DND-41 (cell line): ENCODE measurements around the gene NUAK1.

Experiments
- ATAC-seq: fragments of 200-7000 bp; cut with Tn5 transposase; 3 replicates; pipeline ENCODE4 v1.9.1; 2021; ENCODE audit warnings: low read depth; ENCODE audit not compliant: insufficient read depth
- DNase-seq: peaks from one replicate; pipeline ENCODE4 v3.0.0-alpha.2; 2020
- H2AFZ ChIP-seq: 2 replicates; pipeline ENCODE4 v1.6.0; 2012; ENCODE audit warnings: low read depth, low read length
- H3K27ac ChIP-seq: 2 replicates; pipeline ENCODE4 v1.5.1; 2012; ENCODE audit warnings: low read length, inconsistent platforms
- H3K27me3 ChIP-seq: fragments of 200-600 bp; sonication (generic); 2 replicates; pipeline ENCODE4 v1.6.0; 2012; ENCODE audit warnings: low read length, mild to moderate bottlenecking, inconsistent platforms; ENCODE audit not compliant: insufficient read depth, poor library complexity
- H3K36me3 ChIP-seq: 2 replicates; pipeline ENCODE4 v1.5.1; 2012; ENCODE audit warnings: low read length, inconsistent platforms; ENCODE audit not compliant: insufficient read depth
- H3K4me1 ChIP-seq: 2 replicates; pipeline ENCODE4 v1.5.1; 2012; ENCODE audit warnings: mild to moderate bottlenecking, low read length; ENCODE audit not compliant: insufficient read depth
- H3K4me2 ChIP-seq: 2 replicates; pipeline ENCODE4 v1.6.0; 2012; ENCODE audit warnings: mild to moderate bottlenecking, moderate library complexity, low read length, inconsistent platforms; ENCODE audit not compliant: insufficient read depth
- H3K4me3 ChIP-seq, 2 experiments: fragments of 200-600 bp in 1 of 2; shearing (Covaris generic) in 1 of 2; 2 replicates each; pipeline ENCODE4 v1.5.1; 2012 to 2016; ENCODE audit warnings: inconsistent platforms in 2 of 2, low read length in 2 of 2, mild to moderate bottlenecking in 2 of 2, low read depth in 1 of 2, moderate library complexity in 1 of 2
- H3K79me2 ChIP-seq: 2 replicates; pipeline ENCODE4 v1.6.0; 2012; ENCODE audit warnings: low read length, inconsistent platforms; ENCODE audit not compliant: insufficient read depth
- H3K9ac ChIP-seq: 2 replicates; pipeline ENCODE4 v1.6.0; 2012; ENCODE audit warnings: low read depth, mild to moderate bottlenecking, inconsistent platforms, low read length, moderate library complexity
- H3K9me3 ChIP-seq: 2 replicates; pipeline ENCODE4 v1.5.1; 2012; ENCODE audit warnings: low read length, moderate library complexity, mild to moderate bottlenecking, inconsistent platforms; ENCODE audit not compliant: insufficient read depth, severe bottlenecking
- H4K20me1 ChIP-seq: 2 replicates; pipeline ENCODE4 v1.6.0; 2012; ENCODE audit warnings: low read length; ENCODE audit not compliant: insufficient read depth
- EZH2 ChIP-seq: IDR thresholded peaks from 3 replicates; pipeline ENCODE4 v1.6.1; 2012; ENCODE audit warnings: borderline replicate concordance, low read depth, mild to moderate bottlenecking, moderate library complexity, low read length, inconsistent platforms; ENCODE audit not compliant: severe bottlenecking
- TF ChIP-seq, protein P1 (sequence below): IDR thresholded peaks from 2 replicates; pipeline ENCODE4 v1.5.1; 2012; ENCODE audit warnings: borderline replicate concordance, low read length, moderate library complexity, mild to moderate bottlenecking; ENCODE audit not compliant: poor library complexity, severe bottlenecking; ENCODE audit errors: extremely low read depth

NUAK1 gene

GRCh38 chr12:106179086-106179485, 40.3 kb upstream of the NUAK1 start:
- ATAC-seq (no peak), DNase-seq (no peak)
- no peaks in the 10 kb centered on the region for H3K79me2 ChIP-seq
- no peaks in the 10 kb centered on the region for H3K4me1 ChIP-seq
- no peak overlapping the region for H3K27ac ChIP-seq
- peaks cover 4% of the 10 kb centered on the region for H3K27me3 ChIP-seq
- no peak overlapping the region for H3K9ac ChIP-seq
- H2AFZ ChIP-seq: no peak overlapping the region
- H3K9me3 ChIP-seq: no peaks in the 10 kb centered on the region
- no peaks in the 10 kb centered on the region for H4K20me1 ChIP-seq
- H3K4me3 ChIP-seq: no peak overlapping the region
- no peak overlapping the region for H3K4me2 ChIP-seq
- H3K36me3 ChIP-seq: no peaks in the 10 kb centered on the region
- TF ChIP-seq, protein P1, sequence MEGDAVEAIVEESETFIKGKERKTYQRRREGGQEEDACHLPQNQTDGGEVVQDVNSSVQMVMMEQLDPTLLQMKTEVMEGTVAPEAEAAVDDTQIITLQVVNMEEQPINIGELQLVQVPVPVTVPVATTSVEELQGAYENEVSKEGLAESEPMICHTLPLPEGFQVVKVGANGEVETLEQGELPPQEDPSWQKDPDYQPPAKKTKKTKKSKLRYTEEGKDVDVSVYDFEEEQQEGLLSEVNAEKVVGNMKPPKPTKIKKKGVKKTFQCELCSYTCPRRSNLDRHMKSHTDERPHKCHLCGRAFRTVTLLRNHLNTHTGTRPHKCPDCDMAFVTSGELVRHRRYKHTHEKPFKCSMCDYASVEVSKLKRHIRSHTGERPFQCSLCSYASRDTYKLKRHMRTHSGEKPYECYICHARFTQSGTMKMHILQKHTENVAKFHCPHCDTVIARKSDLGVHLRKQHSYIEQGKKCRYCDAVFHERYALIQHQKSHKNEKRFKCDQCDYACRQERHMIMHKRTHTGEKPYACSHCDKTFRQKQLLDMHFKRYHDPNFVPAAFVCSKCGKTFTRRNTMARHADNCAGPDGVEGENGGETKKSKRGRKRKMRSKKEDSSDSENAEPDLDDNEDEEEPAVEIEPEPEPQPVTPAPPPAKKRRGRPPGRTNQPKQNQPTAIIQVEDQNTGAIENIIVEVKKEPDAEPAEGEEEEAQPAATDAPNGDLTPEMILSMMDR: no peak
- TF ChIP-seq EZH2: no peak

- no peak for DNase-seq
- Histone ChIP-seq H3K36me3 (no peaks in the 10 kb centered on the region), H3K27ac (no peak overlapping the region), H4K20me1 (no peaks in the 10 kb centered on the region), H3K4me3 (no peak overlapping the region), H3K4me2 (no peak overlapping the region), H3K79me2 (no peaks in the 10 kb centered on the region), H3K9ac (no peak overlapping the region), H3K9me3 (no peaks in the 10 kb centered on the region), H2AFZ (no peak overlapping the region), H3K27me3 (peaks cover 2% of the 10 kb centered on the region), H3K4me1 (no peaks in the 10 kb centered on the region)
- no peak for ATAC-seq
- no peak for TF ChIP-seq EZH2
- TF ChIP-seq, protein P1: no peak
Observed at GRCh38 chr12:106178562-106178961, 39.8 kb upstream of the NUAK1 start.

DNA sequence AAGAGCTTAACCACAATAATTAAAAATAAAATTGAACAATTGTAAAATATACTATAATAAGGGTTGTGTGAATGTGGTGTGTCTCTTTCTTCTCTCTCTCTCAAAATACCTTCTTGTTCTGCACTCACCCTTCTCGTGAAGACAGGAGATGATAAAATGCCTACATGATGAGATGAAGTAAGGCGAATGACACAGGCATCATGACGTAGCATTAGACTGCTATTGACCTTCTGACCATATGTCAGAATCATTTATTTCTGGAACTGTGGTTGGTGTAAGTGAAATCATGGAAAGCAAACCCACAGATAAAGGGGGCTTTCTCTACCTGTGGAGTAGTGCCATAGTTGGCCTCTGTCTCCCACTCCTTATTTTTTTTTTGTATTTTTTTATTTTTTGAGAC, 37.8 kb upstream of the NUAK1 start:
- H3K4me3 ChIP-seq: no peak overlapping the region
- no peak overlapping the region for H3K9ac ChIP-seq
- no peak overlapping the region for H3K4me2 ChIP-seq
- no peaks in the 10 kb centered on the region for H3K9me3 ChIP-seq
- no peak overlapping the region for H2AFZ ChIP-seq
- H3K4me1 ChIP-seq: no peaks in the 10 kb centered on the region
- peaks cover 3% of the 10 kb centered on the region; the same call in 1 of the 2 replicates for H4K20me1 ChIP-seq
- TF ChIP-seq, protein P1: no peak
- TF ChIP-seq EZH2: no peak
- no peaks in the 10 kb centered on the region for H3K36me3 ChIP-seq
- ATAC-seq: no peak
- no peak overlapping the region for H3K27ac ChIP-seq
- peaks cover 5% of the 10 kb centered on the region for H3K27me3 ChIP-seq
- no peaks in the 10 kb centered on the region for H3K79me2 ChIP-seq
- no peak for DNase-seq

GRCh38 chr12:106174876-106175275, 36.1 kb upstream of the NUAK1 start:
- H3K9me3 ChIP-seq: no peaks in the 10 kb centered on the region
- no peak overlapping the region for H2AFZ ChIP-seq
- TF ChIP-seq, protein P1: no peak
- TF ChIP-seq EZH2: no peak
- no peak overlapping the region for H3K4me2 ChIP-seq
- DNase-seq: no peak
- H3K36me3 ChIP-seq: no peaks in the 10 kb centered on the region
- H3K27me3 ChIP-seq: peaks cover 5% of the 10 kb centered on the region
- H3K79me2 ChIP-seq: no peaks in the 10 kb centered on the region
- no peak overlapping the region for H3K9ac ChIP-seq
- H3K27ac ChIP-seq: no peak overlapping the region
- peaks cover 3% of the 10 kb centered on the region; the same call in 1 of the 2 replicates for H4K20me1 ChIP-seq
- ATAC-seq: no peak
- no peaks in the 10 kb centered on the region for H3K4me1 ChIP-seq
- H3K4me3 ChIP-seq: no peak overlapping the region
